H1 (cell line): ENCODE data around the gene RAB21. TPM values are rescaled to one million over a fixed set of nuclear protein-coding genes. Genes with fewer than 3 reads are reported as not detected.

Experiments used
- CTCF ChIA-PET: fragments of 300-600 bp; sonication (Branson Sonifier 250); formaldehyde crosslinking; loops from one replicate; lab custom pipeline; 2021; ENCODE audit not compliant: partially characterized antibody; lab: Charles Lee
- POLR2A ChIA-PET: fragments of 300-600 bp; sonication (Branson Sonifier 250); formaldehyde crosslinking; loops from one replicate; lab custom pipeline; 2021; ENCODE audit warnings: inconsistent platforms; ENCODE audit not compliant: partially characterized antibody; lab: Charles Lee
- DNase-seq, 2 experiments: peaks; one replicate each; pipeline versions ENCODE4 v3.0.0 to v3.0.0-alpha.2; 2010 to 2022; ENCODE audit warnings: low spot score in 2 of 2, low read depth in 1 of 2, mixed read lengths in 1 of 2
- FAIRE-seq: peaks from 2 replicates; lab custom pipeline; 2011; peaks lifted over from hg19 to GRCh38; lab: Jason Lieb, UNC
- H2AFZ ChIP-seq: 2 replicates; pipeline ENCODE4 v1.8.1; 2012; ENCODE audit warnings: low read length, inconsistent platforms
- H2AK5ac ChIP-seq: 2 replicates; pipeline ENCODE4 v1.6.1; 2013; ENCODE audit warnings: low read depth, low read length
- H2BK120ac ChIP-seq: replicated peaks from 2 replicates; pipeline ENCODE3; 2013; ENCODE audit warnings: low read depth, low read length, inconsistent platforms
- H2BK12ac ChIP-seq: 2 replicates; pipeline ENCODE4 v1.6.1; 2013; ENCODE audit warnings: low read depth, low read length
- H2BK15ac ChIP-seq: 2 replicates; pipeline ENCODE4 v1.6.1; 2013; ENCODE audit warnings: low read length
- H2BK20ac ChIP-seq: 2 replicates; pipeline ENCODE4 v1.6.1; 2013; ENCODE audit warnings: low read length
- H2BK5ac ChIP-seq: 2 replicates; pipeline ENCODE4 v1.6.1; 2013; ENCODE audit warnings: low read depth, low read length
- H3K14ac ChIP-seq: 2 replicates; pipeline ENCODE4 v1.6.1; 2013; ENCODE audit warnings: inconsistent platforms; ENCODE audit not compliant: insufficient read length
- H3K18ac ChIP-seq: 2 replicates; pipeline ENCODE4 v1.6.1; 2013; ENCODE audit warnings: low read length; ENCODE audit errors: extremely low read depth
- H3K23ac ChIP-seq: 2 replicates; pipeline ENCODE4 v1.6.1; 2013; ENCODE audit warnings: inconsistent platforms; ENCODE audit not compliant: insufficient read length
- H3K23me2 ChIP-seq: 2 replicates; pipeline ENCODE4 v1.6.1; 2013; ENCODE audit warnings: low read depth, low read length
- H3K27ac ChIP-seq: 2 replicates; pipeline ENCODE4 v1.6.1; 2011; ENCODE audit warnings: low read depth, low read length, inconsistent platforms
- H3K27me3 ChIP-seq, 4 experiments: replicated peaks in 1 of 4; 1 replicate in 1 of 4; 2 replicates in 3 of 4; pipeline versions ENCODE4 v1.6.1 to v1.8.1; 2011 to 2013; ENCODE audit warnings: low read length in 3 of 4, mild to moderate bottlenecking in 3 of 4, inconsistent platforms in 2 of 4, mixed read lengths in 2 of 4, moderate library complexity in 1 of 4; ENCODE audit not compliant: control insufficient read depth in 3 of 4, insufficient read depth in 3 of 4; ENCODE audit errors: extremely low read depth in 1 of 4
- H3K36me3 ChIP-seq, 4 experiments: 2 replicates each; pipeline versions ENCODE4 v1.6.1 to v1.8.1; 2011 to 2013; ENCODE audit warnings: mild to moderate bottlenecking in 4 of 4, low read length in 3 of 4, moderate library complexity in 2 of 4, control low read depth in 1 of 4, inconsistent platforms in 1 of 4; ENCODE audit not compliant: insufficient read depth in 4 of 4, control insufficient read depth in 2 of 4
- H3K4ac ChIP-seq: replicated peaks from 2 replicates; pipeline ENCODE3; 2013; ENCODE audit warnings: low read length, low read depth, mixed read lengths, inconsistent platforms; ENCODE audit not compliant: insufficient read length
- H3K4me1 ChIP-seq, 4 experiments: replicated peaks in 1 of 4; 1 replicate in 1 of 4; 2 replicates in 3 of 4; pipeline versions ENCODE4 v1.6.1 to v1.8.1; 2011 to 2013; ENCODE audit warnings: low read length in 3 of 4, inconsistent platforms in 2 of 4, mixed read lengths in 1 of 4; ENCODE audit not compliant: insufficient read depth in 4 of 4, control insufficient read depth in 3 of 4
- H3K4me2 ChIP-seq, 2 experiments: 2 replicates each; pipeline versions ENCODE4 v1.6.1 to v1.8.1; 2011 to 2013; ENCODE audit warnings: low read depth in 2 of 2, low read length in 2 of 2, control low read depth in 1 of 2, inconsistent platforms in 1 of 2, mild to moderate bottlenecking in 1 of 2; ENCODE audit not compliant: insufficient read depth in 1 of 2
- H3K4me3 ChIP-seq, 4 experiments: fragments of 200-600, 300-600 bp in 1 of 4; sonication (generic), shearing (Covaris generic), sonication (Bioruptor Twin) in 1 of 4; 2 replicates each; pipeline versions ENCODE4 v1.5.1 to v1.8.1; 2011 to 2016; ENCODE audit warnings: low read length in 4 of 4, low read depth in 3 of 4, control low read depth in 2 of 4, inconsistent platforms in 2 of 4, mild to moderate bottlenecking in 2 of 4, mixed read lengths in 1 of 4, moderate library complexity in 1 of 4; ENCODE audit not compliant: insufficient read depth in 2 of 4; ENCODE audit errors: extremely low read depth in 1 of 4
- H3K56ac ChIP-seq: replicated peaks from 2 replicates; pipeline ENCODE3; 2013; ENCODE audit warnings: low read depth, mild to moderate bottlenecking, mixed read lengths, low read length, inconsistent platforms; ENCODE audit not compliant: insufficient read length
- H3K79me1 ChIP-seq: 2 replicates; pipeline ENCODE4 v1.6.1; 2013; ENCODE audit warnings: low read depth, low read length, control low read depth
- H3K79me2 ChIP-seq, 2 experiments: 2 replicates each; pipeline versions ENCODE4 v1.6.1 to v1.8.1; 2012 to 2013; ENCODE audit warnings: low read length in 2 of 2, mild to moderate bottlenecking in 2 of 2, inconsistent platforms in 1 of 2; ENCODE audit not compliant: insufficient read depth in 2 of 2, control insufficient read depth in 1 of 2
- H3K9ac ChIP-seq, 4 experiments: replicated peaks in 1 of 4; 1 replicate in 1 of 4; 2 replicates in 3 of 4; pipeline versions ENCODE4 v1.6.1 to v1.8.1; 2011 to 2013; ENCODE audit warnings: low read depth in 3 of 4, low read length in 3 of 4, control low read depth in 2 of 4, mild to moderate bottlenecking in 2 of 4, moderate library complexity in 2 of 4, inconsistent platforms in 1 of 4; ENCODE audit errors: extremely low read depth in 1 of 4
- H3K9me3 ChIP-seq, 2 experiments: 2 replicates each; pipeline versions ENCODE4 v1.6.1 to v1.8.1; 2012 to 2013; ENCODE audit warnings: mild to moderate bottlenecking in 2 of 2, moderate library complexity in 2 of 2, control low read depth in 1 of 2, inconsistent platforms in 1 of 2, low read depth in 1 of 2, low read length in 1 of 2, mixed read lengths in 1 of 2; ENCODE audit not compliant: insufficient read depth in 2 of 2
- H4K20me1 ChIP-seq, 2 experiments: replicated peaks in 1 of 2; 2 replicates each; pipeline versions ENCODE3 to v1.8.1; 2011 to 2013; ENCODE audit warnings: inconsistent platforms in 2 of 2, low read length in 2 of 2, mild to moderate bottlenecking in 1 of 2; ENCODE audit not compliant: insufficient read depth in 2 of 2, control insufficient read depth in 1 of 2
- H4K5ac ChIP-seq: 2 replicates; pipeline ENCODE4 v1.6.1; 2013; ENCODE audit warnings: low read length, low read depth, mixed read lengths, inconsistent platforms; ENCODE audit not compliant: insufficient read length
- H4K8ac ChIP-seq: 2 replicates; pipeline ENCODE4 v1.8.0; 2013; ENCODE audit warnings: mild to moderate bottlenecking, moderate library complexity, low read length, inconsistent platforms; ENCODE audit not compliant: insufficient read depth; ENCODE audit errors: extremely low read depth
- H4K91ac ChIP-seq: replicated peaks from 2 replicates; pipeline ENCODE3; 2013; ENCODE audit warnings: low read length, mixed read lengths, inconsistent platforms; ENCODE audit not compliant: insufficient read length
- BACH1 ChIP-seq: IDR thresholded peaks from 2 replicates; pipeline ENCODE4 v1.6.1; 2012; ENCODE audit warnings: low read length, improper control_type of control experiment
- CTBP2 ChIP-seq: IDR thresholded peaks from 2 replicates; pipeline ENCODE4 v1.7.0; 2011; ENCODE audit warnings: borderline replicate concordance, mild to moderate bottlenecking, moderate library complexity, mixed read lengths, low read length; ENCODE audit not compliant: insufficient read depth, insufficient read length
- TCF12 ChIP-seq: IDR thresholded peaks from 2 replicates; pipeline ENCODE4 v1.6.1; 2011; ENCODE audit warnings: low read depth, mild to moderate bottlenecking, low read length
- WGBS, 2 experiments: shearing (Covaris generic) in 1 of 2; methylation state at CpG; one replicate each; pipeline versions ENCODE4 v1.1.6 to v1.1.7; 2013 to 2015; ENCODE audit warnings: low lambda C conversion rate in 2 of 2, mixed read lengths in 2 of 2, inconsistent platforms in 1 of 2, low coverage in 1 of 2, missing lambda C conversion rate in 1 of 2; ENCODE audit not compliant: insufficient replicate concordance in 2 of 2, insufficient coverage in 1 of 2, insufficient read length in 1 of 2; ENCODE audit errors: extremely low coverage in 1 of 2, missing lambda C conversion rate in 1 of 2; 5-methylcytosine and 5-hydroxymethylcytosine counted together
- polyA plus RNA-seq, 7 experiments: library from polyadenylated mRNA; depleted of rRNA in 3 of 7; stranded (reverse) in 5 of 7; unstranded in 2 of 7; fragments of >200 nt in 5 of 7; fragments of 200-250 nt in 2 of 7; gene quantifications; 1 replicate in 5 of 7; 2 replicates in 1 of 7; 4 replicates in 1 of 7; pipeline versions ENCODE4 v1.2.1 to v1.2.3, GENCODE V29; 2011 to 2013; ENCODE audit warnings: missing spikeins in 2 of 7, mixed read lengths in 2 of 7
- total RNA-seq: library from RNA; stranded (reverse); fragmentation: NEBNext Ultra II Directional; extraction: Animal tissue kit (Norgen Biotek cat#: 25700); gene quantifications from 2 replicates; pipeline ENCODE4 v1.2.1, GENCODE V29; 2021

Gene RAB21
- total and polyA plus RNA-seq, 2 of the 8 experiments (the other 6 are each of a cell fraction or from before 2014, with no cell fraction given): 1.2 to 47.2 TPM

DNA sequence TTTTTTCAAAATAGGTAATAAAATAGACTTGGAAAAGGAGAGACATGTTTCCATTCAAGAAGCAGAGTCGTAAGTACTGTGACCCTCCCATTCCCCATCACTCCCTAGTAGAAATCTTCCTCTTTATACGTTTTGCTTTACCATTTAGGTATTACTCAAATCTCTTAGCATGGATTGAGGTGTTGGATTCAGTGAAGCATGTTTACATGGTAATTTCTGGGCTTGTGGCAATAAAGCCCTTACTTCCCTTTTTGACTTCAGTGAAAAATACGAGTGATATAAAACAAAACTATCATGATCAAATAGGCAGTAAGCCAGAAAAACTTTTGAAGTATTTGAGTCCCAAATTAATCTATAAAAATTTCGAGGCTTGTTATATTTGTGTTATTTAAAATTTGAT lies 27.4 kb downstream of the RAB21 start:
- Histone ChIP-seq H3K79me1 (no peaks in the 10 kb centered on the region), H3K56ac (no peak overlapping the region), H3K4me2 (no peak overlapping the region), H2BK15ac (no peak overlapping the region), H4K5ac (no peak overlapping the region), H3K4me1 (no peaks in the 10 kb centered on the region), H3K4me3 (no peak overlapping the region), H3K9ac (no peak overlapping the region), H2AK5ac (no peak overlapping the region), H3K14ac (no peak overlapping the region), H3K4ac (no peak overlapping the region), H4K91ac (no peak overlapping the region), H3K23me2 (no peaks in the 10 kb centered on the region), H3K27me3 (no peaks in the 10 kb centered on the region), H2AFZ (no peak overlapping the region), H2BK5ac (no peak overlapping the region), H3K36me3 (peaks cover 2 to 47% (median 6%) of the 10 kb centered on the region in 4 experiments; a peak in 5 of 8 replicates), H2BK20ac (no peak overlapping the region), H2BK12ac (no peak overlapping the region), H3K23ac (no peak overlapping the region), H4K8ac (no peak overlapping the region), H3K79me2 (0 out of 4 replicates have a peak, but pooled peaks cover 0 to 3% of the 10 kb centered on the region in 2 experiments), H3K9me3 (no peaks in the 10 kb centered on the region), H2BK120ac (no peak overlapping the region), H3K27ac (no peak overlapping the region), H4K20me1 (no peaks in the 10 kb centered on the region), H3K18ac (no peak overlapping the region)
- POLR2A ChIA-PET: no interaction called here
- DNase-seq (no peak), FAIRE-seq (no peak)
- 87% methylated on average over 4 of the region's 4 CpGs; no CpG with 5 or more reads in 1 of the 2 experiments for WGBS, 2 experiments
- TF ChIP-seq TCF12 (no peak), BACH1 (no peak), CTBP2 (no peak)
- CTCF ChIA-PET: interaction anchor here (1.0 kb wide), 1 partner anchor 64 kb away, joined by 4 read pairs; no protein-coding TSS in a partner anchor
